GM12878 (cell line): ENCODE results near the gene RIPPLY3.

ENCODE experiments used
- BCL3 ChIP-seq: IDR thresholded peaks from 2 replicates; pipeline ENCODE4 v1.6.1; 2011; ENCODE audit warnings: borderline replicate concordance, low read depth, mild to moderate bottlenecking, moderate library complexity, low read length; ENCODE audit not compliant: insufficient read depth, poor library complexity, severe bottlenecking
- BHLHE40 ChIP-seq, 2 experiments: fragments of 450-650 bp in 1 of 2; IDR thresholded peaks; 2 replicates each; pipeline ENCODE4 v1.6.1; 2011 to 2017; ENCODE audit warnings: low read depth in 2 of 2, borderline replicate concordance in 1 of 2, improper control_type of control experiment in 1 of 2, low read length in 1 of 2, mild to moderate bottlenecking in 1 of 2
- CHD2 ChIP-seq: IDR thresholded peaks from 2 replicates; pipeline ENCODE4 v1.6.1; 2011; ENCODE audit warnings: low read depth, low read length, improper control_type of control experiment, borderline replicate concordance
- FOS ChIP-seq: IDR thresholded peaks from 3 replicates; pipeline ENCODE4 v1.6.1; 2011; ENCODE audit warnings: borderline replicate concordance; ENCODE audit not compliant: insufficient read length; ENCODE audit errors: extremely low read depth
- FOXM1 ChIP-seq: IDR thresholded peaks from 2 replicates; pipeline ENCODE4 v1.6.1; 2012; ENCODE audit warnings: low read depth, mild to moderate bottlenecking, inconsistent platforms, low read length, moderate library complexity
- GABPA ChIP-seq: IDR thresholded peaks from 2 replicates; pipeline ENCODE4 v1.6.1; 2014; ENCODE audit warnings: antibody characterized with exemption, low read depth, mild to moderate bottlenecking, inconsistent platforms
- NFYA ChIP-seq: IDR thresholded peaks from 2 replicates; pipeline ENCODE4 v1.6.1; 2011; ENCODE audit warnings: low read depth, mild to moderate bottlenecking, low read length, improper control_type of control experiment, borderline replicate concordance
- NR2C2 ChIP-seq: IDR thresholded peaks from 2 replicates; pipeline ENCODE4 v1.6.1; 2011; ENCODE audit warnings: borderline replicate concordance, low read depth; ENCODE audit not compliant: control insufficient read depth, insufficient read length
- POLR2A ChIP-seq: IDR thresholded peaks from 2 replicates; pipeline ENCODE4 v1.6.1; 2011; ENCODE audit warnings: low read depth, mild to moderate bottlenecking, low read length
- POLR2AphosphoS2 ChIP-seq: IDR thresholded peaks from 2 replicates; pipeline ENCODE4 v1.6.1; 2011; ENCODE audit warnings: low read depth, mild to moderate bottlenecking, low read length, improper control_type of control experiment, moderate library complexity
- POLR2AphosphoS5 ChIP-seq: IDR thresholded peaks from 2 replicates; pipeline ENCODE4 v1.6.1; 2011; ENCODE audit warnings: mild to moderate bottlenecking, low read length, inconsistent platforms
- TCF12 ChIP-seq: IDR thresholded peaks from 2 replicates; pipeline ENCODE4 v1.6.1; 2011; ENCODE audit warnings: low read depth, mild to moderate bottlenecking, low read length
- TF ChIP-seq, protein P1 (sequence below), 3 experiments: IDR thresholded peaks in 2 of 3; conservative IDR thresholded peaks in 1 of 3; 2 replicates each; pipeline ENCODE4 v1.5.1; 2011; ENCODE audit warnings: low read depth in 3 of 3, low read length in 3 of 3, mild to moderate bottlenecking in 3 of 3, control low read depth in 2 of 3, moderate library complexity in 2 of 3, inconsistent platforms in 1 of 3, mixed read lengths in 1 of 3; ENCODE audit not compliant: control insufficient read depth in 2 of 3, insufficient read depth in 1 of 3; ENCODE audit errors: extremely low read depth in 1 of 3

DNA sequence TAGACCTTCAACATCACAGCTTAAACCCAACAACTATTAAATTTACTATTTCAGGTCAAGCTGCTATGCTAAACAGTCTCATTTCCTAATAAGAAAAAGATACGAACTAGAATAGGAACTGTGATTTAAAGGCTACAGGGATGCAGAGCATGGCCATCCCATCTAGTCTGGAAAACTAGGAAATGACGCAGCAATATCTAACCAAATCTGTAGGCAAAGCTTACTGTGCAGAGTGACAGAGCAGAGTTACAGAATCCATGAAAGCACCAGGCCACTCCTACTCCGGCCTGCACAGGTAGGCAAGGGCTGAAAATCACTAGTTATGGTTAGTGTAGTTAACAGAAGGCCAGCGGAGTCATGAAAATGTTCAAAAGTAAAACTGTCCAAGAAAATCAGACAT lies 42.1 kb upstream of the RIPPLY3 start:
- TF ChIP-seq NFYA: no peak
- no peak for TF ChIP-seq POLR2A
- no peak for TF ChIP-seq GABPA
- TF ChIP-seq FOS: no peak
- no peak for TF ChIP-seq NR2C2
- no peak for TF ChIP-seq FOXM1
- TF ChIP-seq POLR2AphosphoS5: no peak
- TF ChIP-seq, protein P1, sequence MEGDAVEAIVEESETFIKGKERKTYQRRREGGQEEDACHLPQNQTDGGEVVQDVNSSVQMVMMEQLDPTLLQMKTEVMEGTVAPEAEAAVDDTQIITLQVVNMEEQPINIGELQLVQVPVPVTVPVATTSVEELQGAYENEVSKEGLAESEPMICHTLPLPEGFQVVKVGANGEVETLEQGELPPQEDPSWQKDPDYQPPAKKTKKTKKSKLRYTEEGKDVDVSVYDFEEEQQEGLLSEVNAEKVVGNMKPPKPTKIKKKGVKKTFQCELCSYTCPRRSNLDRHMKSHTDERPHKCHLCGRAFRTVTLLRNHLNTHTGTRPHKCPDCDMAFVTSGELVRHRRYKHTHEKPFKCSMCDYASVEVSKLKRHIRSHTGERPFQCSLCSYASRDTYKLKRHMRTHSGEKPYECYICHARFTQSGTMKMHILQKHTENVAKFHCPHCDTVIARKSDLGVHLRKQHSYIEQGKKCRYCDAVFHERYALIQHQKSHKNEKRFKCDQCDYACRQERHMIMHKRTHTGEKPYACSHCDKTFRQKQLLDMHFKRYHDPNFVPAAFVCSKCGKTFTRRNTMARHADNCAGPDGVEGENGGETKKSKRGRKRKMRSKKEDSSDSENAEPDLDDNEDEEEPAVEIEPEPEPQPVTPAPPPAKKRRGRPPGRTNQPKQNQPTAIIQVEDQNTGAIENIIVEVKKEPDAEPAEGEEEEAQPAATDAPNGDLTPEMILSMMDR (IDR thresholded peaks at IDR 0.05 in 2 of 3, conservative IDR thresholded peaks at IDR 0.05 in 1 of 3; ENCODE audit: control insufficient read depth in 2 of 3, extremely low read depth in 1 of 3, insufficient read depth in 1 of 3, low read depth in 3 of 3, low read length in 3 of 3): no peak
- no peak for TF ChIP-seq CHD2
- TF ChIP-seq BCL3: no peak
- no peak for TF ChIP-seq POLR2AphosphoS2
- TF ChIP-seq BHLHE40 (IDR thresholded peaks at IDR 0.05; ENCODE audit: borderline replicate concordance in 1 of 2, low read depth in 2 of 2, low read length in 1 of 2): no peak
- no peak for TF ChIP-seq TCF12
